Measurements from ENCODE around the gene ZNF358. TPM values are rescaled to one million over a fixed set of nuclear protein-coding genes. Genes with fewer than 3 reads are reported as not detected.

The ZNF358 gene
- total and polyA plus RNA-seq, 2 donors (not counting 1 experiment from before 2014, with no cell fraction given): 16.7 to 26.8 TPM

- no peak overlapping the region for H2AFZ ChIP-seq (ENCODE audit: low read length)
- no peak overlapping the region for H3K4me3 ChIP-seq (replicated peaks in 1 of 4; ENCODE audit: control extremely low read depth in 1 of 4, insufficient read depth in 1 of 4, low read depth in 3 of 4, low read length in 4 of 4)
- no peaks in the 10 kb centered on the region for H3K27me3 ChIP-seq (ENCODE audit: control insufficient read depth, insufficient read depth, low read length)
- TF ChIP-seq EZH2 (IDR thresholded peaks at IDR 0.05; ENCODE audit: low read length, missing control alignments): no peak
- TF ChIP-seq, protein P1, sequence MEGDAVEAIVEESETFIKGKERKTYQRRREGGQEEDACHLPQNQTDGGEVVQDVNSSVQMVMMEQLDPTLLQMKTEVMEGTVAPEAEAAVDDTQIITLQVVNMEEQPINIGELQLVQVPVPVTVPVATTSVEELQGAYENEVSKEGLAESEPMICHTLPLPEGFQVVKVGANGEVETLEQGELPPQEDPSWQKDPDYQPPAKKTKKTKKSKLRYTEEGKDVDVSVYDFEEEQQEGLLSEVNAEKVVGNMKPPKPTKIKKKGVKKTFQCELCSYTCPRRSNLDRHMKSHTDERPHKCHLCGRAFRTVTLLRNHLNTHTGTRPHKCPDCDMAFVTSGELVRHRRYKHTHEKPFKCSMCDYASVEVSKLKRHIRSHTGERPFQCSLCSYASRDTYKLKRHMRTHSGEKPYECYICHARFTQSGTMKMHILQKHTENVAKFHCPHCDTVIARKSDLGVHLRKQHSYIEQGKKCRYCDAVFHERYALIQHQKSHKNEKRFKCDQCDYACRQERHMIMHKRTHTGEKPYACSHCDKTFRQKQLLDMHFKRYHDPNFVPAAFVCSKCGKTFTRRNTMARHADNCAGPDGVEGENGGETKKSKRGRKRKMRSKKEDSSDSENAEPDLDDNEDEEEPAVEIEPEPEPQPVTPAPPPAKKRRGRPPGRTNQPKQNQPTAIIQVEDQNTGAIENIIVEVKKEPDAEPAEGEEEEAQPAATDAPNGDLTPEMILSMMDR (conservative IDR thresholded peaks at IDR 0.05 in 1 of 2, IDR thresholded peaks at IDR 0.05 in 1 of 2; ENCODE audit: low read depth in 1 of 2, low read length in 2 of 2): no peak
- H3K4me1 ChIP-seq (ENCODE audit: control insufficient read depth, extremely low read depth, insufficient read depth, low read length): peaks cover 2% of the 10 kb centered on the region
- peaks cover 11% of the 10 kb centered on the region for H3K36me3 ChIP-seq (ENCODE audit: control insufficient read depth, insufficient read depth, low read length)
- no peaks in the 10 kb centered on the region for H3K9me3 ChIP-seq (ENCODE audit: control insufficient read depth, insufficient read depth, low read depth, low read length)
- H3K9ac ChIP-seq (ENCODE audit: insufficient read depth, low read length): no peak overlapping the region
- H3K27ac ChIP-seq (ENCODE audit: insufficient read depth, low read length): no peak overlapping the region
- DNase-seq (ENCODE audit: low read depth in 2 of 2): no peak
- H3K4me2 ChIP-seq (ENCODE audit: extremely low read depth, insufficient read depth, low read length): no peak overlapping the region
- peaks cover 2% of the 10 kb centered on the region for H3K79me2 ChIP-seq (ENCODE audit: control insufficient read depth, insufficient read depth, low read length)
- H4K20me1 ChIP-seq (ENCODE audit: control insufficient read depth, extremely low read depth, insufficient read depth, low read length): no peaks in the 10 kb centered on the region
These were observed 8.6 kb downstream of the ZNF358 start for GRCh38 chr19:7524523-7524922.

- Histone ChIP-seq H3K9me3 (ENCODE audit: control insufficient read depth, insufficient read depth, low read depth, low read length) (no peaks in the 10 kb centered on the region), H3K36me3 (ENCODE audit: control insufficient read depth, insufficient read depth, low read length) (peaks cover 12% of the 10 kb centered on the region), H3K4me1 (ENCODE audit: control insufficient read depth, extremely low read depth, insufficient read depth, low read length) (peaks cover 2% of the 10 kb centered on the region), H3K4me3 (replicated peaks in 1 of 4; ENCODE audit: control extremely low read depth in 1 of 4, insufficient read depth in 1 of 4, low read depth in 3 of 4, low read length in 4 of 4) (no peak overlapping the region), H3K9ac (ENCODE audit: insufficient read depth, low read length) (no peak overlapping the region), H3K27ac (ENCODE audit: insufficient read depth, low read length) (no peak overlapping the region), H3K27me3 (ENCODE audit: control insufficient read depth, insufficient read depth, low read length) (no peaks in the 10 kb centered on the region), H3K4me2 (ENCODE audit: extremely low read depth, insufficient read depth, low read length) (no peak overlapping the region), H2AFZ (ENCODE audit: low read length) (no peak overlapping the region), H4K20me1 (ENCODE audit: control insufficient read depth, extremely low read depth, insufficient read depth, low read length) (no peaks in the 10 kb centered on the region), H3K79me2 (ENCODE audit: control insufficient read depth, insufficient read depth, low read length) (peaks cover 2% of the 10 kb centered on the region)
- TF ChIP-seq, protein P1 (conservative IDR thresholded peaks at IDR 0.05 in 1 of 2, IDR thresholded peaks at IDR 0.05 in 1 of 2; ENCODE audit: low read depth in 1 of 2, low read length in 2 of 2): no peak
- no peak for TF ChIP-seq EZH2 (IDR thresholded peaks at IDR 0.05; ENCODE audit: low read length, missing control alignments)
- no peak for DNase-seq (ENCODE audit: low read depth in 2 of 2)
These were observed 9.3 kb downstream of the ZNF358 start for GRCh38 chr19:7524992-7525739.

- TF ChIP-seq EZH2 (IDR thresholded peaks at IDR 0.05; ENCODE audit: low read length, missing control alignments): no peak
- TF ChIP-seq, protein P1 (conservative IDR thresholded peaks at IDR 0.05 in 1 of 2, IDR thresholded peaks at IDR 0.05 in 1 of 2; ENCODE audit: low read depth in 1 of 2, low read length in 2 of 2): no peak
- Histone ChIP-seq H3K9ac (ENCODE audit: insufficient read depth, low read length) (no peak overlapping the region), H3K4me2 (ENCODE audit: extremely low read depth, insufficient read depth, low read length) (no peak overlapping the region), H3K4me3 (replicated peaks in 1 of 4; ENCODE audit: control extremely low read depth in 1 of 4, insufficient read depth in 1 of 4, low read depth in 3 of 4, low read length in 4 of 4) (no peak overlapping the region), H3K27ac (ENCODE audit: insufficient read depth, low read length) (no peak overlapping the region), H3K9me3 (ENCODE audit: control insufficient read depth, insufficient read depth, low read depth, low read length) (no peaks in the 10 kb centered on the region), H3K79me2 (ENCODE audit: control insufficient read depth, insufficient read depth, low read length) (peaks cover 2% of the 10 kb centered on the region), H3K27me3 (ENCODE audit: control insufficient read depth, insufficient read depth, low read length) (no peaks in the 10 kb centered on the region), H3K4me1 (ENCODE audit: control insufficient read depth, extremely low read depth, insufficient read depth, low read length) (peaks cover 2% of the 10 kb centered on the region), H3K36me3 (ENCODE audit: control insufficient read depth, insufficient read depth, low read length) (peaks cover 12% of the 10 kb centered on the region), H4K20me1 (ENCODE audit: control insufficient read depth, extremely low read depth, insufficient read depth, low read length) (no peaks in the 10 kb centered on the region), H2AFZ (ENCODE audit: low read length) (no peak overlapping the region)
- DNase-seq (ENCODE audit: low read depth in 2 of 2): no peak
These were observed 10.4 kb downstream of the ZNF358 start for GRCh38 chr19:7526059-7526929.

Data from fibroblast of lung (primary cell).